Activated CD4-positive, alpha-beta T cell treated with anti-CD3 and anti-CD28 coated beads for 36 hours (primary cell): ENCODE data around the gene S100A7. TPM values are rescaled to one million over a fixed set of nuclear protein-coding genes. Genes with fewer than 3 reads are reported as not detected.
"Not testable (repeated sequence)": the region's sequence is repeated elsewhere in the genome, so short reads cannot be mapped to it uniquely, and the experiment has no call there.

ENCODE experiments used
- ATAC-seq: fragments of 200-7000 bp; cut with Tn5 transposase; one replicate; pipeline ENCODE4 v1.10.0; 2021; ENCODE audit warnings: mild to moderate bottlenecking, moderate library complexity
- CTCF ChIA-PET: fragments of 350-600 bp; sonication (Branson Sonifier 250); formaldehyde crosslinking; loops from one replicate; lab custom pipeline; 2021; ENCODE audit warnings: antibody characterized with exemption; lab: Charles Lee
- POLR2A ChIA-PET: fragments of 350-600 bp; sonication (Branson Sonifier 250); formaldehyde crosslinking; loops from one replicate; lab custom pipeline; 2021; ENCODE audit warnings: antibody characterized with exemption, inconsistent platforms; lab: Charles Lee
- DNase-seq: peaks from one replicate; pipeline ENCODE4 v3.0.0-alpha.2; 2020
- H3K27ac Mint-ChIP-seq: one replicate; pipeline ENCODE4 v1.8.0; 2021; ENCODE audit warnings: mixed read lengths
- H3K27me3 Mint-ChIP-seq: one replicate; pipeline ENCODE4 v1.8.0; 2021; ENCODE audit warnings: mixed read lengths
- H3K36me3 Mint-ChIP-seq: one replicate; pipeline ENCODE4 v1.8.0; 2021; ENCODE audit warnings: low read depth, mixed read lengths
- H3K4me1 Mint-ChIP-seq: one replicate; pipeline ENCODE4 v1.8.0; 2021; ENCODE audit warnings: mixed read lengths
- H3K4me3 Mint-ChIP-seq: one replicate; pipeline ENCODE4 v1.8.0; 2021; ENCODE audit warnings: mild to moderate bottlenecking, moderate library complexity, mixed read lengths
- H3K9me3 Mint-ChIP-seq: one replicate; pipeline ENCODE4 v1.8.0; 2021; ENCODE audit warnings: low read depth, mixed read lengths
- intact Hi-C, 2 experiments: fragments of 100-400 bp; cut with DNase I in 1 of 2; cut with micrococcal nuclease in 1 of 2; formaldehyde crosslinking; loops; one replicate each; pipeline versions ENCODE4 v1.14.2 to v1.15.1; 2022 to 2024; cut with DNase I, micrococcal nuclease
- total RNA-seq, 2 experiments: library from RNA; stranded (reverse); gene quantifications; one replicate each; pipeline ENCODE4 v1.2.3, GENCODE V29; 2021

S100A7 gene
- total RNA-seq, 2 experiments from 2014 or later, result not detected

DNA sequence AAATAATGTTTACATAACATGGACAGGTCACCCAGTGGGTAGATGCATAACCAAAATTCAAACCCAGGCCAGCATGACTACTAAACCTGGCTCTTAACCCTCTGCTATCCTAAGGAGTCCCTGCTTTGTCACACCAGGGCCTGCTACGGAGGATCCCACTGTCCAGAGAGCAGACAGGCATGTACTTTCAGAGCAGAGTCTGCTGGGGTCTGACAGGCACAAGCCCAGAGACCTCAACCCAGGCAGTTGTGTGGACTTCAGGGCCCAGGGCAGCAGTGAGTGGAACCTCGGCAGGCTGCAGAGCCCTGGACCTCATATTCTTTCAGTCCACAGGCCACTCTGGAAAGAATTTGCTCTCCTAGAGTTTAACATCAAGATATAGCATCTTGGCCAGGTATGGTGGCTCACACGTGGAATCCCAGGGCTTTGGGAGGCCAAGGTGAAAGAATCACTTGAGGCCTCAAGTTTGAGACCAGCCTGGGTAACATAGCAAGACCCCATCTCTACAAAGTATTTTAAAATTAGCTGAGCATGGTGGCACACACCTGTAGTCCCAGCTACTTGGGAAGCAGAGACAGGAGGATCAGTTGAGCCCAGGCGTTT lies 16.1 kb upstream of the S100A7 start:
- ATAC-seq, result no peak
- Mint-ChIP-seq H3K36me3 (no peaks in the 10 kb centered on the region), H3K27ac (no peak overlapping the region), H3K4me3 (no peak overlapping the region), H3K27me3 (peaks cover 15% of the 10 kb centered on the region), H3K4me1 (no peaks in the 10 kb centered on the region), H3K9me3 (peaks cover 11% of the 10 kb centered on the region)
- DNase-seq, result no peak
- POLR2A ChIA-PET, result no interaction called here
- intact Hi-C loops, result no loop called here
- CTCF ChIA-PET, result interaction anchor here (0.6 to 1.4 kb wide), 4 partner anchors 11 to 172 kb away, joined by 3 to 4 read pairs (median 3); no protein-coding TSS in a partner anchor

DNA sequence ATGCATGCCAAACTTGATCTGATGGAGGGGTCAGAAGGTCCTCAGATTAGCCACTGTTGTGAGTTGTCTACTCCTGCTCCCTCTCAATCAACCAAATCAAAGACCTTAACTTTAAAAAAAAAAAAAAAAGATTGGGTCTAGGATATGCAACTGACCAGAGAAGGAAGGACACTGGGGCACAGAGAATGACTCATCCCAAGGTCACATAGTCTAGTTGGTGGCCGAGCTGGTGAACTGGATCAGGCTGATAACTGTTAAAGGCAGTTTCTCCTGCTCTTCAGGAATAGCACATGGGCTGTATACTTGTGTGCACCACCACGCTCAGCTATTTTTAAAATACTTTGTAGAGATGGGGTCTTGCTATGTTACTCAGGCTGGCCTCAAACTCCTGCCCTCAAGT lies 14.8 kb upstream of the S100A7 start:
- ATAC-seq, result no peak
- no peak overlapping the region for H3K27ac Mint-ChIP-seq

DNA sequence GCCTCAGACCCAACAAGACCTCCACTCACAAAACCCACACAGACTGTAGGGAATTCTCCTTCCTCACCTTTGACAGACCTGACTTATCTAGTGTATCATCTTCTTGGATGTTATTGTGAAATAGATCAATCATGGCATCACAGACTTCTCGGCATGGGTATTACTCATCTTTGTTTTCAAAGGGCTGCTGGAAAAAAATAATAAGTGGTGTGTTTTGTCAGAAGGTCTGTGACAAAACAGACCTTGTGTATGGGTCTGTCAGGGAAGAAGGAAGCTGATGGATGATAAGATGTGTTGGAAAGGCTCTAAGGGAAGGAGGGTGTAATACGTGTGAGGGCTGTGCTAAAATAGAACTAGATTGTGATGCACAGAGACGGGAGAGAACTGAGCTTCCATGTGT lies 13.9 kb upstream of the S100A7 start:
- ATAC-seq (no peak), DNase-seq (no peak)
- Mint-ChIP-seq H3K4me1 (no peaks in the 10 kb centered on the region), H3K9me3 (peaks cover 11% of the 10 kb centered on the region), H3K27me3 (peaks cover 8% of the 10 kb centered on the region), H3K36me3 (no peaks in the 10 kb centered on the region), H3K27ac (no peak overlapping the region), H3K4me3 (no peak overlapping the region)
- intact Hi-C loops, result no loop called here
- ChIA-PET POLR2A (no interaction called here), CTCF (no interaction called here)

More for the DNA sequence above, 14.8 kb upstream of the S100A7 start:
- Mint-ChIP-seq H3K36me3 (no peaks in the 10 kb centered on the region), H3K4me3 (no peak overlapping the region), H3K9me3 (peaks cover 11% of the 10 kb centered on the region), H3K4me1 (no peaks in the 10 kb centered on the region), H3K27me3 (peaks cover 14% of the 10 kb centered on the region)
- no peak for DNase-seq
- ChIA-PET POLR2A (no interaction called here), CTCF (interaction anchor here (0.9 to 1.0 kb wide), 2 partner anchors 9 to 20 kb away, joined by 3 to 4 read pairs; no protein-coding TSS in a partner anchor)
- intact Hi-C loops, result no loop called here

DNA sequence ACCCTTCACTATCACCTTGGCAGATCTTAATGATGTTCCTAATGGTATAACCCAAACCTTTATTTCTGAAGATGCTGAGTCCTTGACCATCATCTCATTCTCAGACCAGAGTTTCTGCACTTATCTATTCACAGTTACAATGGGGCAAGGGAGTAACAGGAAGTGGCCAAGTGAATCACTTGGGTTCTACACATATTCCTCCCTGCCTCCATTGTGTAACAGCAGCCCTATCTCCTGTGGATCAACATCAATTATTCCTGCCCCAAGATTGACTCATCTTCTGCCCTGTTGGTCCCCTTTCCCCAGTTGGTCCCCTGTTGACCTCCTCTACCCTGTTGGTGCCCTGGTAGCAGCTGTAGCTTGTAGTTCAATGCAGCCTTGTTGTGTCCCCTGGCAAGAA lies 10.3 kb upstream of the S100A7 start:
- H3K27ac Mint-ChIP-seq, result no peak overlapping the region
- H3K36me3 Mint-ChIP-seq, result no peaks in the 10 kb centered on the region
- no peak for DNase-seq
- H3K4me3 Mint-ChIP-seq, result no peak overlapping the region
- peaks cover 2% of the 10 kb centered on the region for H3K4me1 Mint-ChIP-seq
- peaks cover 15% of the 10 kb centered on the region for H3K27me3 Mint-ChIP-seq
- no peak for ATAC-seq
- intact Hi-C loops, result no loop called here
- CTCF ChIA-PET, result no interaction called here
- peaks cover 11% of the 10 kb centered on the region for H3K9me3 Mint-ChIP-seq
- POLR2A ChIA-PET, result no interaction called here

DNA sequence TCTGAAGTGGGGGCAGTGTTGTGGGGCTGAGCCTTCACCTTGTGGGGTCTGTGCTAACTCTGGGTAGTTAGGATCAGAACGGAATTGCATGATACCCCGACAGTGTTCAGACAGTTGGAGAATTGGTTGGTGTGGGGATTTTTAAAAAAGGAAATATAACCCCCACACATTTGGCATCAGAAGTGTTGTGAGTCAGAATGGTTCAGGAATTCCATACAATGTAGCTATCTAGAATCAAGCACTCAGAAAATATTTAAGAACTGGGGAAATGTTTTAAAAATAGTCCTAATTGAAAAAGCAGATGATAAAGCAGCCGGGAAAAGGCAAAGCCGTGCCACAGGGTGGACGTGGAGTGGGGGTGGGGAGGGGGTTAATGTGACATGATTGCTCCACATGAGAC lies 6.5 kb upstream of the S100A7 start:
- CTCF ChIA-PET, result interaction anchor here (0.7 to 2.9 kb wide), 7 partner anchors 11 to 114 kb away, joined by 3 to 19 read pairs (median 4); no protein-coding TSS in a partner anchor
- no peak for ATAC-seq
- peaks cover 2% of the 10 kb centered on the region for H3K9me3 Mint-ChIP-seq
- POLR2A ChIA-PET, result no interaction called here
- H3K36me3 Mint-ChIP-seq, result no peaks in the 10 kb centered on the region
- intact Hi-C loops, result loop anchor here in 1 of 2 experiments (10.0 kb wide), 1 partner anchor 112 kb away; the partner anchor contains the start of gene S100A9
- H3K4me1 Mint-ChIP-seq, result peaks cover 4% of the 10 kb centered on the region
- H3K27me3 Mint-ChIP-seq, result peaks cover 20% of the 10 kb centered on the region
- H3K4me3 Mint-ChIP-seq, result no peak overlapping the region
- no peak for DNase-seq
- H3K27ac Mint-ChIP-seq, result no peak overlapping the region

DNA sequence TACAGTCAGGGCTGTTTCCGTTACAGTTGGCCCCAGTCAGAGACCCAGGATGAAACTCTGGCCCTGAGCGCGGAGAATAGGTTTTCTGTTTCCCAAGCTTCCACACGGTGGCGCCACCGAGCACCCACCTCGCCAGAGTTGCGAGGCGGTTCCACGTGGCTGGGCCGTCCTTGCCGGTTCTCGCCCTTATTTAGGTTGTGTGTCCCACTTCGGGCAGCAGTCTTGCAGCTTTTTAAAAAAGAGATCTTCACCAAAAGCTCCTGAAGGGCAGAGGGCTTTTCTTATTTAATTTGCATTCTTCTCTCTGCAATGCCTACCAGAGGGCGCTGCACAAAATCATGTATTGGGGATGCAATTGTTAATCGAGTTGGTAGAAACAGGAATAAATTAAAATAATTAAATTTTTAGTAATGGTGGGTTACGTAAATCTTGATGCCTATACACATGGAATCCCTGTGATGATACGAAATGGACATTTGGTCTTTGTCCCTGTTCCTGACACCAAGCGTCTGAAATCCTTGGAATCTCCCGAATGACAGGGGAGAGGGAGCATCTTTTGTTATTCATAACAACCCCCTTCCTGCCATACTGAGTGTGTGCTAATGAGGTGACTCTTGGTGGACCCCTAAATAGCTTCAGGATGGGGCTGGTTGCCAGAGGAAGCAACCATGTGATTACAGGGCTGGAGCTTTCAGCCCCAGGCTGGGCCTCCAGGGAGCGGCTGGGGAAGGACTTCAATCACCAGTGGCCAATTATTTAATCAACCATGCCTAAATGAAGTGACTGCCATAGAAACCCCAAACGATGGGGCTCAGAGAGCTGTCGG lies 5.6 kb upstream of the S100A7 start:
- no peaks in the 10 kb centered on the region for H3K36me3 Mint-ChIP-seq
- H3K4me1 Mint-ChIP-seq, result peaks cover 4% of the 10 kb centered on the region
- H3K4me3 Mint-ChIP-seq, result no peak overlapping the region
- no peaks in the 10 kb centered on the region for H3K9me3 Mint-ChIP-seq
- no peak overlapping the region for H3K27ac Mint-ChIP-seq
- peak; percentile 81 for ATAC-seq
- peaks cover 20% of the 10 kb centered on the region for H3K27me3 Mint-ChIP-seq
- intact Hi-C loops, result loop anchor here (1.0 to 10.0 kb wide), 3 partner anchors 29 to 114 kb away; partner anchors contain the start of gene S100A9 (in 1 of the 2)
- ChIA-PET CTCF (interaction anchor here (0.7 to 2.9 kb wide), 15 partner anchors 10 to 154 kb away, joined by 3 to 19 read pairs (median 4); partner anchors contain the start of genes PGLYRP4 and S100A9), POLR2A (interaction anchor here (0.6 kb wide), 1 partner anchor 186 kb away, joined by 3 read pairs; no protein-coding TSS in a partner anchor)
- peak; percentile 83 for DNase-seq

DNA sequence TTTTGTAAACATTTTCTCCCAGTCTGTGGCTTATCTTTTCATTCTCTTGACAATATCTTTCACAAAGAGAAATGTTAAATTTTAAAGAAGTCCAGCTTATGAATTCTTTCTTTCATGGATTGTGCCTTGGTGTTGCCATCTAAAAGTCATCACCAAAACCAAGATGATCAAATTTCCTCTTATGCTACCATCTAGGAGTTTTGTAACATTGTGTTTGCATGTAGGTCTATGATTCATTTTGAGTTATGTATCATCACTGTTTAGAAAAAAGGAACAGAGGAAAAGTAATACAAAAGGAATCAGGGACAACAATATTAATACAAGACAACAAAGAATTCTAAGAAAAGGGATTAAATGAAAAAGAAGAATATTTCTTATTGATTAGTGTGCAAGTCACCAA lies 2.3 kb upstream of the S100A7 start:
- H3K36me3 Mint-ChIP-seq, H3K4me1 Mint-ChIP-seq, H3K27ac Mint-ChIP-seq, POLR2A ChIA-PET, H3K4me3 Mint-ChIP-seq, H3K9me3 Mint-ChIP-seq, DNase-seq, ATAC-seq: not testable (repeated sequence)
- intact Hi-C loops, result loop anchor here in 1 of 2 experiments (10.0 kb wide), 1 partner anchor 108 kb away; the partner anchor contains the start of gene S100A9
- CTCF ChIA-PET, result interaction anchor here (0.7 kb wide), 1 partner anchor 22 kb away, joined by 3 read pairs; no protein-coding TSS in a partner anchor
- H3K27me3 Mint-ChIP-seq, result peaks cover 19% of the 10 kb centered on the region

DNA sequence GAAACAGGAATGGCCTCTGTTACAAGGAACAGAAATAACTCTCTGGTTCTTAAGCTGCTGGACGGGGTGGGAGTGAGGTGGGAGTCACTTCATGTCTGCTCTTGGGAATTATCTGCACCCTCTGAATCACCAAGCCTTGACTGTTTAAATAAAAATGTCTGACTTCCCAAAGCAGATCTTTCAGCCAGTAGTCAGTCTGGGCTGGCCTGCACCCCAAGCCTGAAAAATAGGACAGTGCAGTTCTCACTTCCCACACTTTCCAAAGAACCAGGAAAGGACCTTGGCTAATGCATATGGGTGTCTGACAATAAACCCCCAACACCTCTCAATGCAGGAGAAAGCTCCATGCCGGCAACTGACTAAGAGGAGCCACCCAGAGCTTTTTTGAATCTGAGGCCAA lies 796 bp downstream of the S100A7 start:
- H3K36me3 Mint-ChIP-seq, result no peaks in the 10 kb centered on the region
- POLR2A ChIA-PET, result no interaction called here
- intact Hi-C loops, result loop anchor here in 1 of 2 experiments (10.0 kb wide), 1 partner anchor 105 kb away; the partner anchor contains the start of gene S100A9
- H3K4me3 Mint-ChIP-seq, result no peak overlapping the region
- CTCF ChIA-PET, result interaction anchor here (0.6 kb wide), 1 partner anchor 12 kb away, joined by 3 read pairs; no protein-coding TSS in a partner anchor
- DNase-seq (no peak), ATAC-seq (no peak)
- H3K4me1 Mint-ChIP-seq, result no peaks in the 10 kb centered on the region
- no peak overlapping the region for H3K27ac Mint-ChIP-seq
- H3K27me3 Mint-ChIP-seq, result peaks cover 20% of the 10 kb centered on the region
- H3K9me3 Mint-ChIP-seq, result no peaks in the 10 kb centered on the region

DNA sequence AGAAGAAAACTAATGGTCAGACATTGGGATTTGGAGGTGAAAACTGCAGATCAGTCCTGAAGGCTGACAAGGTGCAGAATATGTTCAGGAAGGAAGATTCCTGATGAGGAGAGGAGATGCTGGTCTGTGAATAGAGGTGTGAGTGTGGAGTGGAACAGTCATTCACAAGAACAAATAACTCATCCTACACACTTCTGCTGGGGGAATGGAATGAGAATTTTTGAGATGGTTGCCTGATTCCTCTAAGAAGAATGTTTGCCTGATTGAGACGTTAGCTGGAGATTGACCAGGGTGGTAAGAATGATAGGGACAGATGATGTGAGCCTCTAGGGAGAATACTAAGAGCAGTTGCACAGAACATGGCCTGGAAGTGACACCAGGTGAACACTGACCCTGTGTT lies 4.1 kb downstream of the S100A7 start:
- no peak overlapping the region for H3K27ac Mint-ChIP-seq
- DNase-seq, result no peak
- no peaks in the 10 kb centered on the region for H3K9me3 Mint-ChIP-seq
- CTCF ChIA-PET, result interaction anchor here (1.7 kb wide), 1 partner anchor 11 kb away, joined by 4 read pairs; no protein-coding TSS in a partner anchor
- peaks cover 28% of the 10 kb centered on the region for H3K27me3 Mint-ChIP-seq
- no peak for ATAC-seq
- intact Hi-C loops, result no loop called here
- no peaks in the 10 kb centered on the region for H3K4me1 Mint-ChIP-seq
- POLR2A ChIA-PET, result no interaction called here
- H3K36me3 Mint-ChIP-seq, result no peaks in the 10 kb centered on the region
- no peak overlapping the region for H3K4me3 Mint-ChIP-seq

DNA sequence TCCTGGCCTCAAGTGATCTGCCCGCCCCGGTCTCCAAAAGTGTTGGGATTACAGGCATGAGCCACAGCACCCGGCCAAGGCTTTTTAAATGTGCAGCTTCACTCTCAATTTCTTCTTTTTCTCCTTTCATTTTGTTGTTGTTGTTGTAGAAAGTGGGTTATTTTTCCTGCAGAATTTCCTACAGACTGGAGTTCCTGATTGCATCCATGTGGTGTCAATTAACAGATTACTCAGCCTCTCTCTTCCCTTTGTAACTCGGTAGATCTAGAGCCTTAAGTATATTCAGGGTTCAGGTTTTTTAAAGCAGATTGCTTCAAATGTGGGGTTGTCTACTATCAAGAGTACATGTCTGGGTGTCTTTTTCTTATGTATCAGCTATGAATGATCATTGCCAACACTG lies 11.6 kb downstream of the S100A7 start:
- ATAC-seq, H3K4me3 Mint-ChIP-seq, H3K9me3 Mint-ChIP-seq, H3K27ac Mint-ChIP-seq, POLR2A ChIA-PET, CTCF ChIA-PET, DNase-seq, intact Hi-C loops, H3K36me3 Mint-ChIP-seq, H3K4me1 Mint-ChIP-seq: not testable (repeated sequence)
- H3K27me3 Mint-ChIP-seq, result peaks cover 32% of the 10 kb centered on the region

DNA sequence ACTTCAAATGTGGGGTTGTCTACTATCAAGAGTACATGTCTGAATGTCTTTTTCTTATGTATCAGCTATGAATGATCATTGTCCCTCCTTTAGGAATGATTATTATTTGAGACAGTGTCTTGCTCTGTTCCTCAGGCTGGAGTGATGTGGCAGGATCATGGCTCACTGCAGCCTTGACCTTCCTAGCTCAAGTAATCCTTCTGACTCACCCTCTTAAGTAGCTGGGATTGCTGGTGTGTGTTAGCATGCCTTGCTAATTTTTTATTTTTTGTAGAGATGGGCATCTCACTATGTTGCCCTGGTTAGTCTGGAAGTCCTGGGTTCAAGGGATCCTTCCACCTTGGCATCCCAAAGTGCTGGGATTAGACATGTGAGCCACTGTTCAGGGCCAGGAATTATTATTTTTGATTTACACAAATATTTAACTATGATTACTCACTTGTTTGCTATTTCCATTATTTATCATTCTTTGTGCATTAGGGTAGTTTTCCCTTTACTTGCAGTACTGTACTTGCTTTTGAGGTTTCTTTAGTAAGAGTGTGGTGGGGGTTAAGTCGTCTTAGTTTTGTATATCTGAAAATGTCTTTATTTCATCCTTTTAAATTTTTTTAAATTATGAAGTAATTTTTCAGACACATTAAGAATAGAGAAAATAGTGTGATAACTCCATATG lies 12.8 kb downstream of the S100A7 start:
- ATAC-seq (no peak), DNase-seq (no peak)
- Mint-ChIP-seq H3K9me3 (no peaks in the 10 kb centered on the region), H3K36me3 (no peaks in the 10 kb centered on the region), H3K4me1 (no peaks in the 10 kb centered on the region), H3K27me3 (peaks cover 29% of the 10 kb centered on the region), H3K27ac (no peak overlapping the region), H3K4me3 (no peak overlapping the region)
- CTCF ChIA-PET, result interaction anchor here (0.8 kb wide), 1 partner anchor 12 kb away, joined by 3 read pairs; no protein-coding TSS in a partner anchor
- intact Hi-C loops, result no loop called here
- POLR2A ChIA-PET, result no interaction called here
